GM19240 (cell line): ENCODE measurements around the gene ZMIZ1.

Source experiments
- DNase-seq: peaks from one replicate; pipeline ENCODE4 v3.0.0; 2011; ENCODE audit warnings: low spot score; ENCODE audit not compliant: insufficient read length

Gene ZMIZ1

DNA sequence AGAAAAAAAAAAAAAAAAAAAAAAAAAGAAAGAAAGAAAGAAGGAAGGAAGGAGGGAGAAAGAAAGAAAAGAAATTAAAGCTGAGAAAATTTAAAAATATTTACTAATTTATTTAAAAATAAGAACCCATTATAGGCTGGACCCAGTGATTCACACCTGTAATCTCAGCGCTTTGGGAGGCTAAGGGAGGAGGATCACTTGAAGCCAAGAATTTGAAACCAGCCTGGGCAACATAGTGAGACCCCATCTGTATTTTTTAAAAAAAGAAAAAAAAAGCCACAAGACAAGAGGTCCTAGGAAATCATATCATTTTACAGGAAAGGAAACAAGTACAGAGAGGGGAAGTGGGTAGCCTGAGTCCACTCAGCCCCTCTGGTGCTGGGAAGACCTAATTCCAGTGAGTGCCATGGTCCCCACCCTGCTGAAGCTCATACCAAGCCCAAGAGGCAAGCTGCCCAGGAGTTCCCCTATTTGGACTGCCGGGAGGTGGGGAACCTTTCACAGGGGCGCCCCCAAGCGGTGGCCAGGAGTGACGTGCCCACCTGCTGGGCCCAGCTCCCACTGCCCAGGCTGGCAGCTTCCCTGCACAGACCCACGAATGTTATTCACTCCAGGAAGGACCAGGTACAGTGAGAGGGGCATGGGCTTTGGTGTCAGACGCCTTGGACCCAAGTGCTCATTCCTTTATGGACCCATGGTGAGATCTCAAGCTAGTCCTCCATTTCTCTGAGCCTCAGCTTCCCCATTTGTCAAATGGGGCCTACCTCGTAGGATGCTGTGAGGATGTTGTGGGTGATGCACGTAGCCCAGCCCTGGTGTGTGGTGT, 133.6 kb downstream of the ZMIZ1 start:
- no peak for DNase-seq

DNA sequence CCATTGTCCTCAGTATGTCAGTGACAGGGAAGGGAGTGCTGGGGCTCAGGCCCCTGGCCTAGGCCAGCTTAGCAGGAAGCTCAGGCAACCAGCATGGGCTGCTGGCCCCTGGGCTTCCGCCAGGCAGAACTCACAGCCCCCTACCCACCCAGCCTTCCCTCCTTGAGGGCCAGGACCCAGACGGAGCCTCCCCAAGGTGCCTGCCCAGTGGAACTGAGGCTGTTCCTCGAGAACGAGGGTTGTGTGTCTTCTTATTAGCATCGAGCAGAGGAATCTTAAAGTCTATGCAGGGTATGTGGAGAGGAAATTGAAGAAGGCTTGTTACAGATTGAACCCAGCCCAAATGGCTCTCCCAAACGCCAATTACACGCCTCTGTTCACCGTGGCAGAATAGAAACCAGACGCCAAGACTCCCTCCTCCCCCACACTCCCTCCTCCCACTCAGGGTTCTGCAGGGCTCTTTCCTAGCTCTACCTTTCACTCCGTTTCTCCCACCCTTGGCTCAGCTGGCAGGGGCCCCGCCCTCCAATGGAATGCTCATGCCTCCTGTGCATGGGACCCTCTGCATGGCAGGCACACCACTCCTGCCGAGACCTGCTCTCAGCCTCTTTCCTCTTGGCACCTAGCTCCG, 134.4 kb downstream of the ZMIZ1 start:
- no peak for DNase-seq

GRCh38 chr10:79203833-79204232, 135.1 kb downstream of the ZMIZ1 start:
- no peak for DNase-seq

GRCh38 chr10:79206300-79207095, 137.7 kb downstream of the ZMIZ1 start:
- no peak for DNase-seq

DNA sequence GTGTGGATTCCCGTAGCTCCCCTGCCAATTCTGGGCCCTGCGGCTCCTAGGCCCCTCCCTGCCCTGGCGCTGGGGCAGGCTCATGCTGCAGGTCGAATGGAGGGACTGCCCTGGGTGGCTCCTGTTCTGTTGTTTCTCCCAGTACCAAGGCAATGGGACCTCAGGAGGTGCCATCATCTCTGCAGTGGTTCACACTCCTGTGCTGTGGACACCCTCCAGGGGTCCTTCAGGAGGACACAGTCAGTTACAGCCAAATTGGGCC, 138.3 kb downstream of the ZMIZ1 start:
- DNase-seq = no peak

GRCh38 chr10:79207726-79208125, 139.0 kb downstream of the ZMIZ1 start:
- DNase-seq = no peak

DNA sequence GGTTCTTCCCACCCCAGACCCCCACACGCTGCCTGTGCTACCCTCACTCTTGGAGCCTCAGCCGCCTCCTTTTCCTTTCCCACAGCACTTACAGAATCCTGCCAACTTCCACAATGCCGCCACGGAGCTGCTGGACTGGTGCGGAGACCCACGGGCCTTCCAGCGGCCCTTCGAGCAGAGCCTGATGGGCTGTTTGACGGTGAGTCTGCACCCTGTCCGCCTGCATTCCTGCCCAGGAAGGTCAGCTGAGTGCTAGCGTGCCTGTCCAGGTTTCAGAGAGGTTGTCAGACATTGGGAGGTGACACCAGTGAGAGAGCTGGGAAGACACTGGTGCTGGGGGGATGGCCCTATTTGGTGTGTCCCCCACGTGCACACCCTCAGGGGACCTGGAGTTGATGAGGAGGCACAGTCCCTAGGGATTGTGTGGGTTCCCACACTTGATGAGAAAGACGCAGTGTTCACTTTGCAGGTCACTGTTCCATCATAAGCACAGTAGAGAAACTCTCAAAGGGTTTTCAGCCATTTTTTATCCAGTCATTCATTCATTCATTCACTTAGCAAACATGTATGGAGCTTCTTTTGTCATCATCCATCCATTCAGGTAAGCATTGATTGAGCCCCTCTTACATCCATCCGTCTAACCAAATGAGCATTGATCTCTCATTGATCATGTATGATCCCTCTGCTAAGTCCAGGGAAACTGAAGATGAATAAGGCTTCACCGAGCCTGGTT, 139.7 kb downstream of the ZMIZ1 start:
- DNase-seq = no peak

DNA sequence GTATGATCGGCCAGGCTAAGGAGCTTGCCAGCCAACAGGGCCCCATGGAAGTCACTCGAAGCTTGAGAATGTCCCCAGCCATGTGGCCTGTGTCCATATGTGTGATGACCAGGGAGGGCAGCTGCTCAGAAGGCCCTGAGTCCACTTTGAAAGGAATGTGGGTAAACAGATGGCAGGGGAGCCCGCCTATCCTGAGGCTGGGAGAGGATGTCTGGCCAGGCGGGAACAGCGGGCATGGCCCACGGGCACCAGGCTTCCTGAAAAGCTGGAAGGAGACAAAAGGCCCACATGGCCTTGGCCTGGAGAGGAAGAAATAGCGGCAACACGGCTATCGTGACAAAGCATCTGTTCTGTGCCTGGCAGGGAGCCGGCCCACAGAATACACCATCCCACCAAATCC, 140.6 kb downstream of the ZMIZ1 start:
- no peak for DNase-seq

DNA sequence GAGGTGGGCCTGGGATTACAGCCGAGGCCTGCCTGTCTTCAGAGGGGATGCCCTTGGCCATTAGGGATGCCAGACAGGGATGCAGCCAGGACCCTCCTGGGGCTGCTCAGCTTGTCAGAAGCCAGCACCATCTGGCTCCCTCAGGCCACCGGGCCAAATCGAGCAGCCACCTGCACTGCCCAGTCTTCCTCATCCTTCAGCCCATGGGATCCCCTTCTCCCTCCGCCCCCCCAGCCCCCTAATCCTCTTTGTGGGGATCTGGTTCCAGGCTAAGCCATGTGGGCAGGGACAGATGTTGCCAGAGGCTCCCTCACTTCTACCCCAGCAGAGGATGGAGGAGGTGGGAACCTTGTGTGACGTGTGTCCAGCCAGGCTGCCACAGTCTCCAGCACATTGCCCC, 141.1 kb downstream of the ZMIZ1 start:
- DNase-seq = no peak

- DNase-seq = no peak
These were observed 141.9 kb downstream of the ZMIZ1 start for GRCh38 chr10:79210672-79211071.

DNA sequence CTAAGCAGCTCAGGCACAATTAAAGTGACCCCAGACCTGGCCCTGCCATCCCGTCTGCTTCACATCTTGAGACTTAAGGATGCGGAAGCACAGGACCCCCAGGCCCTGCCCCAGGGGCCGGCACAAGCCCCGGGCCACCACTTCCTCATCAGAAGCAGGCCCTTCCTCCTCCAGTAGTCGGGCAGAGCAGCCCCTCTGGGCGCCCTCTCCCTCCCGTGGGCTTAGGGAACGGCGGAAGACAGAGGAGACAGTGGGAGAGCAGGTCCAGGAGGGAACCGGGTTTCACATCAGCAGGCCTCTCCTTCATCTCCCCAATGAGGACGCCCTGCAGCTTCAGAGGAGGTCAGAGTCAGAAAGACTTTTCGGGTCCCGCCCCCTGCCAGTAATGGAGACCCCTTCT, 142.8 kb downstream of the ZMIZ1 start:
- no peak for DNase-seq

GRCh38 chr10:79215531-79215930, 146.8 kb downstream of the ZMIZ1 start:
- DNase-seq = no peak

- DNase-seq = no peak
These were observed 150.7 kb downstream of the ZMIZ1 start for GRCh38 chr10:79219322-79219957.

GRCh38 chr10:79220307-79220706, 151.5 kb downstream of the ZMIZ1 start:
- no peak for DNase-seq

GRCh38 chr10:79221110-79222051, 152.6 kb downstream of the ZMIZ1 start:
- no peak for DNase-seq

GRCh38 chr10:79222186-79222585, 153.4 kb downstream of the ZMIZ1 start:
- DNase-seq = no peak

DNA sequence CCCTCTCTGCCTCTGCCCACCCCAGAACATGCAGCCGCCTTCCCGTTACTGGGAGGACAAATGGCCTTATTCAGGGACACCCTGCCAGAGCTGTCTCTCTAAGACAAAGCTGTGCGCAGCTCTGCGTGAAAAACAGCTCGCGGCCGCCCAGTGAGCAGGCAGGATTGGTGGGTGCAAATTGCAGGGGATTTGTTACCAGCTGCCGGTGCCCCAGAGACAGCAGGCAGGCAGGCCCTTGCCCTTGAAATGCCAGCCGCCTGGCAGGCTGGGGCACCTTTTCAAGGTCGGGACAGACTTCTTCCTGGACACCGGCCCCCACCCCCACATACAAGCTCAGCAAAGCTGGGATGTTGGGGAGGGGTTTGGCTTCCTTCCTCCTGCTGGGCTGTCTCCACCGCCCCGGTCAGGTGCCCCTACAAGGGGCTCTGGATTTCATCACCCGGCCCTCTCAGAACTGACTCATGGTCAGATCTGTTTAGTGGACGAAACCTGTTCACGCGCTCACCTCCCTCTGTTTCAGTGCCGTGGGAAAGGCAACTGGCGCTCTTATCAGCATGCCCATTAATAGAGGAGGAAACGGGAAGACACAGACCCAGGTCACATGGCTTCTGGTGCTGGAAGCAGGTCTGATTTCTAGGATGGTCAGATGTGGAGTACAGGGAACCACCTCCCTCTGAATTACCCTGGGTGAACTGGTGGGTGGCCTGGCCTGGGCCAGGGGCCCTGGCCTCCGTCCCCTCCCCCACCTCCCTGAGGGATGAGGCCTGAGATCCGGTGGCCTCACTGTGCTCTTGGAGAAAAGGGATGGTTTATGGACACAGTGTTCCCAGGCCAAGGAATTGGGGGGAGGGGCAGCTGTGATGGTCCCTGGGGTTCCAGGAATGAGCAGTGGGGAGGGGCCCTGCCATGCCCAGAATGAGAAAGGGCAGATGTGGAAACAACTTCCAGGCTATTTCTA, 154.6 kb downstream of the ZMIZ1 start:
- DNase-seq = no peak

DNA sequence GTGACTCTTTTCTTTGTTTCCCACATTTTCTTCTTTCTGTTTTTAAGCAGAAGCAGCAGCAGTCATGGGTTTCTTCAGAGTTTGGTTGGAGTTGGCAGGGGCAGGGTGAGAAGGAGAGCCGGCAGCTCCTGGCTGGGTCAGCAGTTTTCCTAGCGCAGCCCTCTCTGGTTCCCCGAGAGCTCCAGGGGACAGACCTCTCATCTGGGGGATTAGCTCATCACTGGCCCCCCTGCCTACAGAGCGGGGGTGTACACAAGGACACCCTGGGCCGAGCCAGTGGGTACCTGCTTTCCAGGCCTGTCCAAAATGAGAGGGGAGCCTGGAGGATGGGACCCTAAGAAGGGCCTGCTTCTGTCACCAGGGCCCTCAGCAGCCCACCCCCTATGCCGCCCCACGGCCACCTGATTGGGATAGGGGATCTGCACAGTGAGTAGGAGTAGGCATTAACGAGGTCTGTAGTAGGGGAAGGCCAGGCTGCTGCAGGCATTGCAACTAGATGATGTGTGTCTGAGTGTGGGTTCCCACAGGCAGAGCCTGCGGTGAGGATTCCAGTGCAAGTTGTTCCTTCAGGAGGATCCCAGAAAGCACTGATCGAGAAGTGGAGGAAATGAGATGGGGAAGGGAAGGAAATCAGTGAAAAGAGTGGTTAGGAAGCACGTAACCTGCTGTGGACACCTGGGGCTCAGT, 155.6 kb downstream of the ZMIZ1 start:
- no peak for DNase-seq

DNA sequence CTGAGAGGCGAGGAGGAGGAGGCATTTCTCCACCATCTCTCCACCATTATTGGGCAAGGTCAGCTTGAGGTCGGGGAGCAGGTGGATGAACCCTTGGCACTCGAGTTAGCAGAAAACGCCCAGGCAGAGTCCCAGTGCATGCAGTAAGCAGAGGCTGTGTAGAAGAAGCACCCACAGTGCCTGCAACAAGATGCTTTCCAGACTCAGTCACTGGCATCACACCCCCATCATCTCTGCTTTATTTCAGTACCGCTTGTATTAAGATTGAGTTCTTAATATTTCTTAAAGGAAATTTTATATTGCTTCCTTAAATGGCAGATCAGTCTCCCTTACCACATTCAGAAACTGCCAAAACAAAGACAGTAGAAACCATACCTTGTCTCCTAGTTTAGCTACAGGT, 156.2 kb downstream of the ZMIZ1 start:
- DNase-seq = no peak
